HUES64 (cell line): Measurements from ENCODE around the gene DRGX.

Experiments
- H3K27ac ChIP-seq: 2 replicates; pipeline ENCODE4 v1.7.0; 2013; ENCODE audit warnings: low read depth, low read length, inconsistent platforms
- H3K27me3 ChIP-seq: 2 replicates; pipeline ENCODE4 v1.6.1; 2013; ENCODE audit warnings: mild to moderate bottlenecking, low read length; ENCODE audit not compliant: insufficient read depth
- H3K36me3 ChIP-seq: 2 replicates; pipeline ENCODE4 v1.6.1; 2013; ENCODE audit warnings: mild to moderate bottlenecking, low read length; ENCODE audit not compliant: insufficient read depth
- H3K4me1 ChIP-seq: 2 replicates; pipeline ENCODE4 v1.6.1; 2013; ENCODE audit warnings: mild to moderate bottlenecking, low read length, moderate library complexity; ENCODE audit not compliant: insufficient read depth
- H3K4me3 ChIP-seq: 2 replicates; pipeline ENCODE4 v1.5.1; 2013; ENCODE audit warnings: mild to moderate bottlenecking, low read length, moderate library complexity
- H3K9ac ChIP-seq: 2 replicates; pipeline ENCODE4 v1.6.1; 2013; ENCODE audit warnings: mild to moderate bottlenecking, low read depth, low read length
- H3K9me3 ChIP-seq: 2 replicates; pipeline ENCODE4 v1.6.1; 2013; ENCODE audit warnings: low read depth, low read length; ENCODE audit not compliant: insufficient read depth
- WGBS: fragments of 150-250, 120-280 bp; methylation state at CpG from one replicate; pipeline ENCODE4 v1.1.7; 2013; ENCODE audit warnings: missing lambda C conversion rate; 5-methylcytosine and 5-hydroxymethylcytosine counted together

The DRGX gene

GRCh38 chr10:49367600-49367999 is 28.3 kb downstream of the DRGX start:
- WGBS: 56% methylated on average over 5 of the region's 5 CpGs

GRCh38 chr10:49366460-49366859 is 29.4 kb downstream of the DRGX start:
- no peaks in the 10 kb centered on the region for H3K4me1 ChIP-seq
- no peak overlapping the region for H3K27ac ChIP-seq
- whole genome bisulfite sequencing: 93% methylated on average over 4 of the region's 4 CpGs
- no peaks in the 10 kb centered on the region for H3K36me3 ChIP-seq
- no peaks in the 10 kb centered on the region for H3K27me3 ChIP-seq
- H3K4me3 ChIP-seq: no peak overlapping the region
- no peaks in the 10 kb centered on the region for H3K9me3 ChIP-seq
- no peak overlapping the region for H3K9ac ChIP-seq

More at GRCh38 chr10:49367600-49367999, 28.3 kb downstream of the DRGX start:
- Histone ChIP-seq H3K4me1 (no peaks in the 10 kb centered on the region), H3K27me3 (no peaks in the 10 kb centered on the region), H3K4me3 (no peak overlapping the region), H3K9ac (no peak overlapping the region), H3K36me3 (no peaks in the 10 kb centered on the region), H3K27ac (no peak overlapping the region), H3K9me3 (no peaks in the 10 kb centered on the region)

GRCh38 chr10:49365675-49366415 is 30.0 kb downstream of the DRGX start:
- H3K27ac ChIP-seq: no peak overlapping the region
- WGBS: 87% methylated on average over 23 of the region's 23 CpGs
- H3K9me3 ChIP-seq: no peaks in the 10 kb centered on the region
- H3K36me3 ChIP-seq: no peaks in the 10 kb centered on the region
- H3K4me3 ChIP-seq: no peak overlapping the region
- no peak overlapping the region for H3K9ac ChIP-seq
- no peaks in the 10 kb centered on the region for H3K27me3 ChIP-seq
- no peaks in the 10 kb centered on the region for H3K4me1 ChIP-seq

GRCh38 chr10:49365275-49365674 is 30.6 kb downstream of the DRGX start:
- Histone ChIP-seq H3K27me3 (no peaks in the 10 kb centered on the region), H3K4me3 (no peak overlapping the region), H3K4me1 (0 out of 2 replicates have a peak, but pooled peaks cover 1% of the 10 kb centered on the region), H3K27ac (no peak overlapping the region), H3K9ac (no peak overlapping the region), H3K36me3 (no peaks in the 10 kb centered on the region), H3K9me3 (no peaks in the 10 kb centered on the region)
- 93% methylated on average over 3 of the region's 3 CpGs for WGBS

GRCh38 chr10:49364747-49365146 is 31.1 kb downstream of the DRGX start:
- H3K27ac ChIP-seq: no peak overlapping the region
- H3K9me3 ChIP-seq: no peaks in the 10 kb centered on the region
- no peaks in the 10 kb centered on the region for H3K27me3 ChIP-seq
- no peak overlapping the region for H3K9ac ChIP-seq
- H3K4me1 ChIP-seq: peaks cover 6% of the 10 kb centered on the region; the same call in 1 of the 2 replicates
- WGBS: 95% methylated on average over 8 of the region's 8 CpGs
- no peak overlapping the region for H3K4me3 ChIP-seq
- H3K36me3 ChIP-seq: no peaks in the 10 kb centered on the region

GRCh38 chr10:49364051-49364450 is 31.8 kb downstream of the DRGX start:
- no peak overlapping the region for H3K9ac ChIP-seq
- no peaks in the 10 kb centered on the region for H3K36me3 ChIP-seq
- peaks cover 6% of the 10 kb centered on the region; the same call in 1 of the 2 replicates for H3K4me1 ChIP-seq
- H3K27me3 ChIP-seq: no peaks in the 10 kb centered on the region
- H3K27ac ChIP-seq: no peak overlapping the region
- 92% methylated on average over 3 of the region's 5 CpGs for WGBS
- no peaks in the 10 kb centered on the region for H3K9me3 ChIP-seq
- H3K4me3 ChIP-seq: no peak overlapping the region

- Histone ChIP-seq H3K4me1 (peaks cover 6% of the 10 kb centered on the region; the same call in 1 of the 2 replicates), H3K36me3 (no peaks in the 10 kb centered on the region), H3K27ac (no peak overlapping the region), H3K9me3 (no peaks in the 10 kb centered on the region), H3K4me3 (no peak overlapping the region), H3K9ac (no peak overlapping the region), H3K27me3 (no peaks in the 10 kb centered on the region)
- 92% methylated on average over 7 of the region's 8 CpGs for WGBS
Observed at GRCh38 chr10:49363309-49364031, 32.4 kb downstream of the DRGX start.

- 94% methylated on average over 10 of the region's 10 CpGs for WGBS
- Histone ChIP-seq H3K9ac (no peak overlapping the region), H3K27ac (no peak overlapping the region), H3K27me3 (no peaks in the 10 kb centered on the region), H3K4me3 (no peak overlapping the region), H3K4me1 (peaks cover 6% of the 10 kb centered on the region; the same call in 1 of the 2 replicates), H3K9me3 (no peaks in the 10 kb centered on the region), H3K36me3 (no peaks in the 10 kb centered on the region)
Observed at GRCh38 chr10:49362596-49363260, 33.2 kb downstream of the DRGX start.

GRCh38 chr10:49361735-49362568 is 33.9 kb downstream of the DRGX start:
- H3K9me3 ChIP-seq: no peaks in the 10 kb centered on the region
- WGBS: 78% methylated on average over 11 of the region's 11 CpGs
- H3K27me3 ChIP-seq: no peaks in the 10 kb centered on the region
- H3K4me1 ChIP-seq: peaks cover 6% of the 10 kb centered on the region; the same call in 1 of the 2 replicates
- H3K36me3 ChIP-seq: no peaks in the 10 kb centered on the region
- H3K4me3 ChIP-seq: no peak overlapping the region
- no peak overlapping the region for H3K27ac ChIP-seq
- no peak overlapping the region for H3K9ac ChIP-seq

- H3K9ac ChIP-seq: no peak overlapping the region
- H3K9me3 ChIP-seq: no peaks in the 10 kb centered on the region
- WGBS: 92% methylated on average over 8 of the region's 8 CpGs
- H3K4me3 ChIP-seq: no peak overlapping the region
- peaks cover 6% of the 10 kb centered on the region; the same call in 1 of the 2 replicates for H3K4me1 ChIP-seq
- no peaks in the 10 kb centered on the region for H3K36me3 ChIP-seq
- H3K27me3 ChIP-seq: no peaks in the 10 kb centered on the region
- H3K27ac ChIP-seq: no peak overlapping the region
Observed at GRCh38 chr10:49361178-49361554, 34.7 kb downstream of the DRGX start.
